Suprapubic skin (tissue), 4 donors: Measurements from ENCODE around the gene RPS26.

Experiments used
- POLR2A ChIP-seq, 2 donors: fragments of 450-650 bp; IDR thresholded peaks; one replicate each; pipeline ENCODE4 v1.6.1; 2017; ENCODE audit warnings: antibody characterized with exemption in 2 of 2, mild to moderate bottlenecking in 2 of 2, moderate library complexity in 2 of 2
- POLR2AphosphoS5 ChIP-seq, 3 donors: sonication (generic); formaldehyde crosslinking; IDR thresholded peaks; one replicate each; pipeline ENCODE4 v1.6.1; 2017; ENCODE audit warnings: antibody characterized with exemption in 3 of 3
- TF ChIP-seq, protein P1 (sequence below), 2 donors: fragments of 200-600 bp in 1 of 2; fragments of 450-650 bp in 1 of 2; sonication (generic) in 1 of 2; IDR thresholded peaks; one replicate each; pipeline ENCODE4 v1.5.1; 2016 to 2019; ENCODE audit warnings: antibody characterized with exemption in 2 of 2, mild to moderate bottlenecking in 1 of 2, moderate library complexity in 1 of 2

DNA sequence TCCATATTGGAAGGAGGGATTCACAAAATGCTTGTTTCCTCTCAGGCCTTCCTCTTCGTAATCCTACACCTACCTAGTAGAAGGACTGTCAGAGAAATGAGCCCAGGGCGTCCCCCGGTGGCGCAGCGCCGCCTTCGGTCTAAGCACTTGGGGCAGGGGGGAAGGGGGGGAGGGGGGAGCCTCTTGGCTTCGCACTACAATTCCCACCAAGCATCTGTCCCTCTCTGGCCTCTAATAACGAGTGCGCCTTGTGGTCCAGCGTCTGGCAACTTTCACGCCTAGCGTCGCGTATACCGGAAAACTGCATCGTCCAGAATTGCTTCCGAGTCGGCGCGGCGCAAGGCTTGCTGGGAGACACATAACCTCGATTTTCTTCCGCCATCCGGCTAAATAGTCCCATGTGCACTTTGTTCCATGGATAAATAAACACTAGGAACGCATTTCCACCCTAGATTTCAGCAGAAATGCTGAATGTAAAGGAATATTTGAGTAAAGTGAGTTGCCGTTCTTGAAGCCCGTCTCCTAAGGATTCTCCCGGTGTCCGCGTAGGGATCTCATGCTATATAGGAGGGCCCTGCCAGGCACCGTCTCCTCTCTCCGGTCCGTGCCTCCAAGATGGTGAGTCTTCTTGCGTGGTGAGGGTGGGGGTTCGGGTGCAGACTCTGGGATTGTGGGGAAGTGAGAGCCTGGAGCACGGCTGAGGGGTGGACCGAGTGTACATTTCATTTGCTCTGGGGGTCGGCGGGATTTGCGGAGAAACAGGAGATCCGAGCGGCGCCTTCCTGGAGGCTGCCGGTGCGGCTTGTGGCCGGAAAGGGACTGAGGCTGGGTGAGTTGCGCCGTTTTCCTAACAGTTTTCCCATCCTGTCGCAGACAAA is at the start of gene RPS26:
- TF ChIP-seq, protein P1, sequence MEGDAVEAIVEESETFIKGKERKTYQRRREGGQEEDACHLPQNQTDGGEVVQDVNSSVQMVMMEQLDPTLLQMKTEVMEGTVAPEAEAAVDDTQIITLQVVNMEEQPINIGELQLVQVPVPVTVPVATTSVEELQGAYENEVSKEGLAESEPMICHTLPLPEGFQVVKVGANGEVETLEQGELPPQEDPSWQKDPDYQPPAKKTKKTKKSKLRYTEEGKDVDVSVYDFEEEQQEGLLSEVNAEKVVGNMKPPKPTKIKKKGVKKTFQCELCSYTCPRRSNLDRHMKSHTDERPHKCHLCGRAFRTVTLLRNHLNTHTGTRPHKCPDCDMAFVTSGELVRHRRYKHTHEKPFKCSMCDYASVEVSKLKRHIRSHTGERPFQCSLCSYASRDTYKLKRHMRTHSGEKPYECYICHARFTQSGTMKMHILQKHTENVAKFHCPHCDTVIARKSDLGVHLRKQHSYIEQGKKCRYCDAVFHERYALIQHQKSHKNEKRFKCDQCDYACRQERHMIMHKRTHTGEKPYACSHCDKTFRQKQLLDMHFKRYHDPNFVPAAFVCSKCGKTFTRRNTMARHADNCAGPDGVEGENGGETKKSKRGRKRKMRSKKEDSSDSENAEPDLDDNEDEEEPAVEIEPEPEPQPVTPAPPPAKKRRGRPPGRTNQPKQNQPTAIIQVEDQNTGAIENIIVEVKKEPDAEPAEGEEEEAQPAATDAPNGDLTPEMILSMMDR (IDR thresholded peaks at IDR 0.05), result peak in 1 of 2 donors; percentile 42
- TF ChIP-seq POLR2A (IDR thresholded peaks at IDR 0.05) (peak; percentile 91 to 97), POLR2AphosphoS5 (IDR thresholded peaks at IDR 0.05) (peak; percentile 78 to 98 (median 93))
